Naive thymus-derived CD4-positive, alpha-beta T cell (primary cell): Measurements from ENCODE around the gene CABP7. TPM values are rescaled to one million over a fixed set of nuclear protein-coding genes. Genes with fewer than 3 reads are reported as not detected.
A peak's percentile ranks its signal among the peaks of the same experiment; 100 is the strongest.

Source experiments
- ATAC-seq: fragments of 150-1000 bp; cut with Tn5 transposase; 2 replicates; pipeline ENCODE4 v1.10.0; 2021; ENCODE audit warnings: mild to moderate bottlenecking, moderate library complexity
- CTCF ChIA-PET: fragments of 350-600 bp; sonication (Branson Sonifier 250); formaldehyde crosslinking; loops from one replicate; lab custom pipeline; 2021; ENCODE audit warnings: antibody characterized with exemption; lab: Charles Lee
- POLR2A ChIA-PET: fragments of 350-600 bp; sonication (Branson Sonifier 250); formaldehyde crosslinking; loops from one replicate; lab custom pipeline; 2021; ENCODE audit warnings: antibody characterized with exemption, inconsistent platforms; lab: Charles Lee
- DNase-seq, 9 donors: peaks; one replicate each; pipeline versions ENCODE4 v3.0.0 to v3.0.0-alpha.2; 2020 to 2022; ENCODE audit warnings: mixed read lengths in 1 of 9
- H3K27ac ChIP-seq: one replicate; pipeline ENCODE4 v1.7.0; 2013; ENCODE audit warnings: mild to moderate bottlenecking, low read depth, low read length, moderate library complexity
- H3K27me3 ChIP-seq, 2 donors: one replicate each; pipeline ENCODE4 v1.7.0; 2013; ENCODE audit warnings: low read length in 2 of 2, mild to moderate bottlenecking in 2 of 2, moderate library complexity in 2 of 2; ENCODE audit not compliant: control insufficient read depth in 2 of 2, insufficient read depth in 2 of 2
- H3K36me3 ChIP-seq, 3 experiments: 1 replicate in 2 of 3; 2 replicates in 1 of 3; pipeline ENCODE4 v1.7.0; 2013; ENCODE audit warnings: low read length in 3 of 3, mild to moderate bottlenecking in 3 of 3, moderate library complexity in 1 of 3; ENCODE audit not compliant: insufficient read depth in 3 of 3, control insufficient read depth in 2 of 3
- H3K4me1 ChIP-seq, 2 donors: one replicate each; pipeline ENCODE4 v1.7.0; 2013; ENCODE audit warnings: low read length in 2 of 2, mild to moderate bottlenecking in 2 of 2, moderate library complexity in 1 of 2; ENCODE audit not compliant: control insufficient read depth in 2 of 2, insufficient read depth in 2 of 2
- H3K4me3 ChIP-seq: 2 replicates; pipeline ENCODE4 v1.7.0; 2013; ENCODE audit warnings: mild to moderate bottlenecking, low read length
- H3K9me3 ChIP-seq, 3 experiments: 1 replicate in 2 of 3; 2 replicates in 1 of 3; pipeline ENCODE4 v1.7.0; 2013; ENCODE audit warnings: low read length in 3 of 3; ENCODE audit not compliant: control insufficient read depth in 2 of 3
- H3K27ac Mint-ChIP-seq, 9 donors: one replicate each; pipeline ENCODE4 v1.8.0; 2020 to 2022; ENCODE audit warnings: mixed read lengths in 9 of 9, mild to moderate bottlenecking in 8 of 9, moderate library complexity in 5 of 9, inconsistent platforms in 2 of 9
- H3K27me3 Mint-ChIP-seq, 5 donors: one replicate each; pipeline ENCODE4 v1.8.0; 2021 to 2022; ENCODE audit warnings: mixed read lengths in 5 of 5, mild to moderate bottlenecking in 1 of 5
- H3K36me3 Mint-ChIP-seq, 5 donors: one replicate each; pipeline ENCODE4 v1.8.0; 2020 to 2022; ENCODE audit warnings: mixed read lengths in 5 of 5, mild to moderate bottlenecking in 3 of 5, inconsistent platforms in 1 of 5
- H3K4me1 Mint-ChIP-seq, 7 donors: one replicate each; pipeline ENCODE4 v1.8.0; 2020 to 2022; ENCODE audit warnings: mixed read lengths in 7 of 7, mild to moderate bottlenecking in 3 of 7, inconsistent platforms in 1 of 7
- H3K4me3 Mint-ChIP-seq, 10 donors: one replicate each; pipeline ENCODE4 v1.8.0; 2020 to 2022; ENCODE audit warnings: mild to moderate bottlenecking in 10 of 10, mixed read lengths in 10 of 10, moderate library complexity in 6 of 10, inconsistent platforms in 2 of 10
- H3K9me3 Mint-ChIP-seq, 11 donors: one replicate each; pipeline ENCODE4 v1.8.0; 2020 to 2022; ENCODE audit warnings: mixed read lengths in 11 of 11, mild to moderate bottlenecking in 4 of 11, inconsistent platforms in 1 of 11, moderate library complexity in 1 of 11
- intact Hi-C, 2 donors: fragments of 100-400 bp; cut with micrococcal nuclease; formaldehyde crosslinking; loops; one replicate each; pipeline ENCODE4 v1.15.1; 2023
- polyA plus RNA-seq, 2 donors: library from polyadenylated mRNA; unstranded; fragments of 300-500 nt; fragmentation: Illumina TruSeq; gene quantifications; one replicate each; pipeline ENCODE4 v1.2.3, GENCODE V29; 2021
- total RNA-seq, 6 experiments: library from RNA in 5 of 6; stranded (reverse) in 5 of 6; gene quantifications; 1 replicate in 5 of 6; 2 replicates in 1 of 6; pipeline ENCODE4 v1.2.3 and lab custom pipeline; 2021 to 2026

Gene CABP7
- total and polyA plus RNA-seq, 7 experiments from 2014 or later: 0.07 to 0.42 (median 0.17) TPM; not detected in 3

GRCh38 chr22:29684244-29684643 is 35.6 kb upstream of the CABP7 start:
- Histone ChIP-seq H3K4me3 (no peak overlapping the region), H3K9me3 (no peaks in the 10 kb centered on the region), H3K4me1 (no peaks in the 10 kb centered on the region), H3K27ac (no peak overlapping the region), H3K27me3 (no peaks in the 10 kb centered on the region), H3K36me3 (peaks cover 0 to 80% (median 0%) of the 10 kb centered on the region in 3 experiments)
- Mint-ChIP-seq H3K4me1 (peaks cover 0 to 9% (median 0%) of the 10 kb centered on the region in 7 donors), H3K27ac (no peak overlapping the region), H3K27me3 (no peaks in the 10 kb centered on the region), H3K9me3 (no peaks in the 10 kb centered on the region), H3K4me3 (no peak overlapping the region), H3K36me3 (peaks cover 7 to 52% (median 18%) of the 10 kb centered on the region in 5 donors)
- POLR2A ChIA-PET: interaction anchor here (0.6 kb wide), 1 partner anchor 17 kb away, joined by 3 read pairs; no protein-coding TSS in a partner anchor
- intact Hi-C loops: no loop called here
- no peak for DNase-seq
- CTCF ChIA-PET: no interaction called here
- no peak for ATAC-seq

GRCh38 chr22:29689206-29689879 is 30.5 kb upstream of the CABP7 start:
- H3K9me3 Mint-ChIP-seq: no peaks in the 10 kb centered on the region
- H3K36me3 ChIP-seq: peaks cover 0 to 69% (median 3%) of the 10 kb centered on the region in 3 experiments
- H3K4me3 Mint-ChIP-seq: no peak overlapping the region
- ChIA-PET POLR2A (no interaction called here), CTCF (interaction anchor here (1.0 to 1.1 kb wide), 2 partner anchors 10 to 316 kb away, joined by 3 read pairs; no protein-coding TSS in a partner anchor)
- no peak overlapping the region for H3K4me3 ChIP-seq
- peak overlapping the region in 7 of 9 donors; percentile 1 to 67 (median 31) for H3K27ac Mint-ChIP-seq
- H3K27ac ChIP-seq: no peak overlapping the region
- no peaks in the 10 kb centered on the region for H3K27me3 Mint-ChIP-seq
- H3K9me3 ChIP-seq: no peaks in the 10 kb centered on the region
- peaks cover 0 to 38% (median 7%) of the 10 kb centered on the region in 7 donors for H3K4me1 Mint-ChIP-seq
- DNase-seq: no peak
- peaks cover 0 to 5% of the 10 kb centered on the region in 2 donors for H3K4me1 ChIP-seq
- H3K27me3 ChIP-seq: no peaks in the 10 kb centered on the region
- H3K36me3 Mint-ChIP-seq: peaks cover 0 to 32% (median 3%) of the 10 kb centered on the region in 5 donors
- intact Hi-C loops: loop anchor here (1.0 kb wide), 1 partner anchor 316 kb away; no protein-coding TSS in a partner anchor
- ATAC-seq: no peak

GRCh38 chr22:29689880-29690213 is 30.0 kb upstream of the CABP7 start:
- ATAC-seq (peak; percentile 48), DNase-seq (peak in 6 of 9 donors; percentile 25 to 33 (median 28))
- peaks cover 0 to 32% (median 3%) of the 10 kb centered on the region in 5 donors for H3K36me3 Mint-ChIP-seq
- POLR2A ChIA-PET: no interaction called here
- intact Hi-C loops: loop anchor here (1.0 to 5.0 kb wide), 2 partner anchors 315 to 397 kb away; no protein-coding TSS in a partner anchor
- no peaks in the 10 kb centered on the region for H3K27me3 ChIP-seq
- CTCF ChIA-PET: interaction anchor here (0.6 to 2.1 kb wide), 4 partner anchors 11 to 316 kb away, joined by 3 to 4 read pairs (median 3); no protein-coding TSS in a partner anchor
- H3K27ac ChIP-seq: no peak overlapping the region
- no peaks in the 10 kb centered on the region for H3K9me3 Mint-ChIP-seq
- no peak overlapping the region for H3K4me3 ChIP-seq
- peaks cover 0 to 5% of the 10 kb centered on the region in 2 donors for H3K4me1 ChIP-seq
- H3K4me1 Mint-ChIP-seq: peaks cover 0 to 38% (median 7%) of the 10 kb centered on the region in 7 donors
- H3K27me3 Mint-ChIP-seq: no peaks in the 10 kb centered on the region
- H3K9me3 ChIP-seq: no peaks in the 10 kb centered on the region
- peak overlapping the region in 6 of 9 donors; percentile 1 to 54 (median 6) for H3K27ac Mint-ChIP-seq
- no peak overlapping the region for H3K4me3 Mint-ChIP-seq
- peaks cover 0 to 69% (median 3%) of the 10 kb centered on the region in 3 experiments for H3K36me3 ChIP-seq

GRCh38 chr22:29690476-29690875 is 29.3 kb upstream of the CABP7 start:
- Histone ChIP-seq H3K4me1 (peaks cover 0 to 5% of the 10 kb centered on the region in 2 donors), H3K36me3 (peaks cover 0 to 68% (median 3%) of the 10 kb centered on the region in 3 experiments), H3K4me3 (no peak overlapping the region), H3K27me3 (no peaks in the 10 kb centered on the region), H3K9me3 (no peaks in the 10 kb centered on the region), H3K27ac (no peak overlapping the region)
- ChIA-PET POLR2A (no interaction called here), CTCF (interaction anchor here (0.6 to 2.1 kb wide), 3 partner anchors 11 to 315 kb away, joined by 3 to 4 read pairs (median 3); no protein-coding TSS in a partner anchor)
- peaks cover 0 to 34% (median 3%) of the 10 kb centered on the region in 5 donors for H3K36me3 Mint-ChIP-seq
- DNase-seq (no peak), ATAC-seq (no peak)
- no peaks in the 10 kb centered on the region for H3K27me3 Mint-ChIP-seq
- peaks cover 0 to 38% (median 7%) of the 10 kb centered on the region in 7 donors for H3K4me1 Mint-ChIP-seq
- H3K27ac Mint-ChIP-seq: peak overlapping the region in 3 of 9 donors; percentile 47 to 60 (median 54)
- intact Hi-C loops: loop anchor here in 1 of 2 donors (5.0 kb wide), 1 partner anchor 397 kb away; no protein-coding TSS in a partner anchor
- H3K4me3 Mint-ChIP-seq: no peak overlapping the region
- H3K9me3 Mint-ChIP-seq: no peaks in the 10 kb centered on the region

GRCh38 chr22:29691636-29692326 is 28.0 kb upstream of the CABP7 start:
- Mint-ChIP-seq H3K4me1 (peaks cover 0 to 38% (median 7%) of the 10 kb centered on the region in 7 donors), H3K27me3 (no peaks in the 10 kb centered on the region), H3K36me3 (peaks cover 0 to 41% (median 1%) of the 10 kb centered on the region in 5 donors), H3K9me3 (no peaks in the 10 kb centered on the region), H3K4me3 (no peak overlapping the region), H3K27ac (peak overlapping the region in 2 of 9 donors; percentile 19 to 50)
- no peak overlapping the region for H3K4me3 ChIP-seq
- peaks cover 0 to 74% (median 3%) of the 10 kb centered on the region in 3 experiments for H3K36me3 ChIP-seq
- H3K27me3 ChIP-seq: no peaks in the 10 kb centered on the region
- ATAC-seq (no peak), DNase-seq (no peak)
- no peaks in the 10 kb centered on the region for H3K9me3 ChIP-seq
- POLR2A ChIA-PET: no interaction called here
- CTCF ChIA-PET: interaction anchor here (2.1 kb wide), 1 partner anchor 9 kb away, joined by 4 read pairs; no protein-coding TSS in a partner anchor
- intact Hi-C loops: loop anchor here in 1 of 2 donors (5.0 kb wide), 1 partner anchor 396 kb away; no protein-coding TSS in a partner anchor
- no peak overlapping the region for H3K27ac ChIP-seq
- peaks cover 0 to 5% of the 10 kb centered on the region in 2 donors for H3K4me1 ChIP-seq

GRCh38 chr22:29692327-29692640 is 27.5 kb upstream of the CABP7 start:
- H3K4me3 ChIP-seq: no peak overlapping the region
- ChIA-PET POLR2A (no interaction called here), CTCF (no interaction called here)
- intact Hi-C loops: loop anchor here in 1 of 2 donors (5.0 kb wide), 1 partner anchor 395 kb away; no protein-coding TSS in a partner anchor
- DNase-seq: no peak
- no peaks in the 10 kb centered on the region for H3K27me3 Mint-ChIP-seq
- H3K36me3 ChIP-seq: peaks cover 0 to 72% (median 3%) of the 10 kb centered on the region in 3 experiments
- H3K4me3 Mint-ChIP-seq: no peak overlapping the region
- H3K27ac ChIP-seq: no peak overlapping the region
- peak overlapping the region in 1 of 9 donors; percentile 50 for H3K27ac Mint-ChIP-seq
- peaks cover 0 to 5% of the 10 kb centered on the region in 2 donors for H3K4me1 ChIP-seq
- no peak for ATAC-seq
- H3K36me3 Mint-ChIP-seq: peaks cover 0 to 41% (median 1%) of the 10 kb centered on the region in 5 donors
- H3K9me3 ChIP-seq: no peaks in the 10 kb centered on the region
- peaks cover 0 to 38% (median 7%) of the 10 kb centered on the region in 7 donors for H3K4me1 Mint-ChIP-seq
- H3K27me3 ChIP-seq: no peaks in the 10 kb centered on the region
- H3K9me3 Mint-ChIP-seq: no peaks in the 10 kb centered on the region
